BLaER1 treated with 17β-estradiol and CSF1 and Interleukin-3, amounts not matched to agents 10 nM and 100 nM (cell line): ENCODE data around the gene DYNLT3.

Experiments used
- H3K27ac ChIP-seq, 11 experiments: shearing (Covaris generic); formaldehyde crosslinking; 2 replicates each; pipeline ENCODE4 v1.8.1; 2022
- H3K27me3 ChIP-seq, 11 experiments: shearing (Covaris generic); formaldehyde crosslinking; 2 replicates each; pipeline ENCODE4 v1.8.1; 2022
- H3K36me3 ChIP-seq, 11 experiments: shearing (Covaris generic); formaldehyde crosslinking; 2 replicates each; pipeline ENCODE4 v1.8.1; 2022
- H3K4me1 ChIP-seq, 10 experiments: shearing (Covaris generic); formaldehyde crosslinking; 2 replicates each; pipeline ENCODE4 v1.8.1; 2022
- H3K4me2 ChIP-seq, 11 experiments: shearing (Covaris generic); formaldehyde crosslinking; 2 replicates each; pipeline ENCODE4 v1.8.1; 2022
- H3K4me3 ChIP-seq, 10 experiments: shearing (Covaris generic); formaldehyde crosslinking; 2 replicates each; pipeline ENCODE4 v1.8.1; 2022
- H3K9ac ChIP-seq, 11 experiments: shearing (Covaris generic); formaldehyde crosslinking; 2 replicates each; pipeline ENCODE4 v1.8.1; 2022
- H3K9me3 ChIP-seq, 11 experiments: shearing (Covaris generic); formaldehyde crosslinking; replicated peaks in 1 of 11; 2 replicates each; pipeline ENCODE4 v1.8.1; 2022
- H4K20me1 ChIP-seq, 11 experiments: shearing (Covaris generic); formaldehyde crosslinking; 2 replicates each; pipeline ENCODE4 v1.8.1; 2022
- Cebpa-rat ChIP-seq, 11 experiments: shearing (Covaris generic); IDR thresholded peaks; 2 replicates each; pipeline ENCODE4 v1.8.1; 2022

Gene DYNLT3

GRCh38 chrX:37854148-37854547 lies 6.8 kb upstream of the DYNLT3 start:
- H3K4me1 ChIP-seq = no peaks in the 10 kb centered on the region
- H3K27ac ChIP-seq = no peak overlapping the region
- H3K9ac ChIP-seq = no peak overlapping the region
- no peaks in the 10 kb centered on the region for H4K20me1 ChIP-seq
- H3K4me3 ChIP-seq = no peak overlapping the region
- TF ChIP-seq Cebpa-rat (IDR thresholded peaks at IDR 0.05) = no peak
- no peaks in the 10 kb centered on the region for H3K36me3 ChIP-seq
- H3K9me3 ChIP-seq = peaks cover 0 to 12% (median 5%) of the 10 kb centered on the region in 11 experiments; a peak in 6 of 22 replicates
- no peaks in the 10 kb centered on the region for H3K27me3 ChIP-seq
- no peak overlapping the region for H3K4me2 ChIP-seq

GRCh38 chrX:37847733-37848197 lies 394 bp upstream of the DYNLT3 start:
- Histone ChIP-seq H3K27ac (peak overlapping the region in 10 of 11 experiments; percentile 56 to 77 (median 65); a peak in 20 of 22 replicates), H3K4me3 (peak overlapping the region; percentile 57 to 76 (median 68)), H4K20me1 (no peaks in the 10 kb centered on the region), H3K9me3 (peaks cover 0 to 25% (median 16%) of the 10 kb centered on the region in 11 experiments; a peak in 14 of 22 replicates), H3K4me2 (peak overlapping the region; percentile 43 to 73 (median 66)), H3K36me3 (no peaks in the 10 kb centered on the region; a peak in 1 of 22 replicates), H3K27me3 (peaks cover 0 to 23% (median 11%) of the 10 kb centered on the region in 11 experiments; a peak in 10 of 22 replicates), H3K4me1 (peaks cover 0 to 8% (median 0%) of the 10 kb centered on the region in 10 experiments; a peak in 4 of 20 replicates), H3K9ac (peak overlapping the region; percentile 66 to 83 (median 77); a peak in 21 of 22 replicates)
- TF ChIP-seq Cebpa-rat (IDR thresholded peaks at IDR 0.05) = no peak

GRCh38 chrX:37846558-37846933 lies 825 bp downstream of the DYNLT3 start:
- peak overlapping the region; percentile 57 to 76 (median 68) for H3K4me3 ChIP-seq
- no peaks in the 10 kb centered on the region for H4K20me1 ChIP-seq
- peaks cover 0 to 25% (median 16%) of the 10 kb centered on the region in 11 experiments; a peak in 14 of 22 replicates for H3K9me3 ChIP-seq
- peaks cover 0 to 8% (median 0%) of the 10 kb centered on the region in 10 experiments; a peak in 4 of 20 replicates for H3K4me1 ChIP-seq
- peak overlapping the region in 5 of 11 experiments; percentile 56 to 77 (median 67); a peak in 10 of 22 replicates for H3K27ac ChIP-seq
- peaks cover 0 to 23% (median 11%) of the 10 kb centered on the region in 11 experiments; a peak in 10 of 22 replicates for H3K27me3 ChIP-seq
- no peaks in the 10 kb centered on the region; a peak in 1 of 22 replicates for H3K36me3 ChIP-seq
- no peak for TF ChIP-seq Cebpa-rat (IDR thresholded peaks at IDR 0.05)
- peak overlapping the region; percentile 43 to 73 (median 66); a peak in 21 of 22 replicates for H3K4me2 ChIP-seq
- peak overlapping the region; percentile 66 to 83 (median 77); a peak in 19 of 22 replicates for H3K9ac ChIP-seq

GRCh38 chrX:37846141-37846540 lies 1.2 kb downstream of the DYNLT3 start:
- Histone ChIP-seq H4K20me1 (no peaks in the 10 kb centered on the region), H3K4me2 (peak overlapping the region in 9 of 11 experiments; percentile 38 to 73 (median 66); a peak in 15 of 22 replicates), H3K4me3 (peak overlapping the region in 6 of 10 experiments; percentile 68 to 76 (median 69); a peak in 6 of 20 replicates), H3K27ac (no peak overlapping the region), H3K9ac (no peak overlapping the region), H3K9me3 (peaks cover 0 to 24% (median 15%) of the 10 kb centered on the region in 11 experiments; a peak in 14 of 22 replicates), H3K27me3 (peaks cover 0 to 23% (median 11%) of the 10 kb centered on the region in 11 experiments; a peak in 10 of 22 replicates), H3K4me1 (peaks cover 0 to 8% (median 0%) of the 10 kb centered on the region in 10 experiments; a peak in 4 of 20 replicates), H3K36me3 (no peaks in the 10 kb centered on the region; a peak in 2 of 22 replicates)
- no peak for TF ChIP-seq Cebpa-rat (IDR thresholded peaks at IDR 0.05)

- no peak for TF ChIP-seq Cebpa-rat (IDR thresholded peaks at IDR 0.05)
- H3K27me3 ChIP-seq = peaks cover 0 to 23% (median 11%) of the 10 kb centered on the region in 11 experiments; a peak in 10 of 22 replicates
- no peaks in the 10 kb centered on the region for H4K20me1 ChIP-seq
- peaks cover 0 to 19% (median 13%) of the 10 kb centered on the region in 11 experiments; a peak in 13 of 22 replicates for H3K9me3 ChIP-seq
- peaks cover 0 to 8% (median 0%) of the 10 kb centered on the region in 10 experiments; a peak in 4 of 20 replicates for H3K4me1 ChIP-seq
- H3K9ac ChIP-seq = no peak overlapping the region
- no peak overlapping the region for H3K4me2 ChIP-seq
- H3K27ac ChIP-seq = no peak overlapping the region
- no peak overlapping the region for H3K4me3 ChIP-seq
- peaks cover 0 to 1% (median 0%) of the 10 kb centered on the region in 11 experiments; a peak in 2 of 22 replicates for H3K36me3 ChIP-seq
These were observed 2.7 kb downstream of the DYNLT3 start for GRCh38 chrX:37844622-37845021.

- Histone ChIP-seq H3K4me3 (no peak overlapping the region), H3K9me3 (no peaks in the 10 kb centered on the region), H3K4me1 (peaks cover 0 to 3% (median 0%) of the 10 kb centered on the region in 10 experiments; a peak in 4 of 20 replicates), H3K4me2 (no peak overlapping the region), H3K9ac (no peak overlapping the region), H3K36me3 (peaks cover 0 to 22% (median 0%) of the 10 kb centered on the region in 11 experiments; a peak in 7 of 22 replicates), H3K27ac (no peak overlapping the region), H3K27me3 (no peaks in the 10 kb centered on the region), H4K20me1 (no peaks in the 10 kb centered on the region)
- no peak for TF ChIP-seq Cebpa-rat (IDR thresholded peaks at IDR 0.05)
These were observed 6.4 kb downstream of the DYNLT3 start for GRCh38 chrX:37840931-37841330.

GRCh38 chrX:37834937-37835336 lies 12.4 kb downstream of the DYNLT3 start:
- no peak overlapping the region for H3K9ac ChIP-seq
- H3K27me3 ChIP-seq = no peaks in the 10 kb centered on the region

GRCh38 chrX:37830371-37830770 lies 17.0 kb downstream of the DYNLT3 start:
- Histone ChIP-seq H3K9ac (no peak overlapping the region), H4K20me1 (no peaks in the 10 kb centered on the region), H3K4me3 (no peak overlapping the region), H3K27me3 (no peaks in the 10 kb centered on the region), H3K4me2 (peak overlapping the region in 4 of 11 experiments; percentile 17 to 63 (median 48); a peak in 10 of 22 replicates), H3K36me3 (no peaks in the 10 kb centered on the region), H3K4me1 (peaks cover 7 to 31% (median 12%) of the 10 kb centered on the region in 10 experiments; a peak in 18 of 20 replicates), H3K27ac (peak overlapping the region in 1 of 11 experiments; percentile 30; a peak in 1 of 22 replicates), H3K9me3 (no peaks in the 10 kb centered on the region)
- no peak for TF ChIP-seq Cebpa-rat (IDR thresholded peaks at IDR 0.05)

More at GRCh38 chrX:37834937-37835336, 12.4 kb downstream of the DYNLT3 start:
- Histone ChIP-seq H3K4me3 (no peak overlapping the region), H3K4me1 (peaks cover under 1 to 9% (median 3%) of the 10 kb centered on the region in 10 experiments; a peak in 18 of 20 replicates), H3K4me2 (no peak overlapping the region), H3K27ac (no peak overlapping the region), H4K20me1 (no peaks in the 10 kb centered on the region), H3K36me3 (peaks cover 0 to 22% (median 0%) of the 10 kb centered on the region in 11 experiments; a peak in 5 of 22 replicates), H3K9me3 (no peaks in the 10 kb centered on the region)
- TF ChIP-seq Cebpa-rat (IDR thresholded peaks at IDR 0.05) = no peak

GRCh38 chrX:37829721-37830120 lies 17.6 kb downstream of the DYNLT3 start:
- Histone ChIP-seq H3K4me2 (peak overlapping the region; percentile 17 to 63 (median 38); a peak in 19 of 22 replicates), H4K20me1 (no peaks in the 10 kb centered on the region), H3K27me3 (no peaks in the 10 kb centered on the region), H3K27ac (peak overlapping the region in 3 of 11 experiments; percentile 29 to 41 (median 30); a peak in 4 of 22 replicates), H3K4me3 (no peak overlapping the region), H3K4me1 (peaks cover 11 to 37% (median 18%) of the 10 kb centered on the region in 10 experiments), H3K9ac (no peak overlapping the region), H3K36me3 (no peaks in the 10 kb centered on the region), H3K9me3 (no peaks in the 10 kb centered on the region)
- TF ChIP-seq Cebpa-rat (IDR thresholded peaks at IDR 0.05) = no peak
